ENCODE results near the gene NR2E1. TPM values are rescaled to one million over a fixed set of nuclear protein-coding genes. Genes with fewer than 3 reads are reported as not detected.
A peak's percentile ranks its signal among the peaks of the same experiment; 100 is the strongest.

NR2E1 gene
- total and polyA plus RNA-seq, 3 experiments from 2014 or later, result not detected

DNA sequence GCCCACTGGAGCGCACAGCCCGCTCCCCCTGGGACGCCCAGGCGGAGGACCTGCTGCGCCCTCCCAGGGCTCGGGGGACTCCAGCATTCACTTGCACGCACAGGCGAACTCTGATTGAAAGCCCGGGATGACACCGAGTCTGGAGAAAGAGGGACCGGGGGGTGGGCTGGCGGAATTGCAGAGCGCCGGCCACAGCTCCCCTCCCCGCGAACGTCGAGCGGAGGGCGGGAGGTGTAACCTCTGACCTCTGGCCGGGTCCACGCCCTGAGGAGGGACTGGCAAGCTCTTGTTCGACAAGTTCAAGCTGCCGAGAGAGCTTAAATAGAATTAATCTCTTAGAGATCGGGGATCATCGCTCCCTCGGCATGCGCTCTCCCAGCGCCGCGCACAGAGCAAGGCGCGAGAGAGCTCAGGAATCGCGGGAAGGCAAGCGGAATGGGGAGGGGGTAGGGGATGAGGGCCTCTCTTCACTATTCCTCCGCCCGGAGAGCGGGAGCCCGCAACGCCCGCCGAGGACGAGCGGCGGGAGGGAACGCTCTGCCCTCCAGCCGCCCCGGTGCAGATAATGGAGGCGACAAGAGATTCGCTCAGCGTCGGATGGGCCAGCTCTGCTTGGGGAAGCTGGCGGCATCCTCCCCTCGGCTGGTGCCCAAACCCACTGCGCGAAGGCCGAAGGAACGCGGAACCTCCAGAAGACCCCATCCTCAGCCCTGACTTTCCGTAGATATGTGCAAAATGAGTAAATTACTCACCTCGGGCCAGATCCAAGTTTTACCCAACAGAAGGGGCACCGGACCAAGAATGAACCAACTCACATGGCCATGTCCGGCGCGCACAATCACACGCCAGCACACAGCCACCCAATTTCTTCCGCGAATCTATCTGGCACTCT lies 761 bp upstream of the NR2E1 start:
- H3K4me1 ChIP-seq (ENCODE audit: insufficient read depth, low read length), result peaks cover 29% of the 10 kb centered on the region
- H3K27me3 Mint-ChIP-seq, result peaks cover 64 to 91% of the 10 kb centered on the region in 2 donors
- CTCF ChIA-PET, result no interaction called here
- no peak for DNase-seq
- H3K27ac ChIP-seq (ENCODE audit: low read depth, low read length), result no peak overlapping the region
- no peaks in the 10 kb centered on the region for H3K36me3 ChIP-seq (ENCODE audit: insufficient read depth, low read length)
- H3K27ac Mint-ChIP-seq, result peak overlapping the region in 1 of 8 donors; percentile 35
- no peak overlapping the region for H3K4me3 ChIP-seq (ENCODE audit: low read length)
- peaks cover 32 to 58% (median 43%) of the 10 kb centered on the region in 3 donors for H3K4me1 Mint-ChIP-seq
- no peaks in the 10 kb centered on the region for H3K9me3 ChIP-seq (ENCODE audit: low read length)
- no peaks in the 10 kb centered on the region for H3K36me3 Mint-ChIP-seq
- H3K9me3 Mint-ChIP-seq, result no peaks in the 10 kb centered on the region
- H3K4me3 Mint-ChIP-seq, result peak overlapping the region in 4 of 7 donors; percentile 1 to 54 (median 38)
- POLR2A ChIA-PET, result no interaction called here
- peaks cover 67% of the 10 kb centered on the region for H3K27me3 ChIP-seq (ENCODE audit: insufficient read depth, low read length, poor library complexity, severe bottlenecking)

DNA sequence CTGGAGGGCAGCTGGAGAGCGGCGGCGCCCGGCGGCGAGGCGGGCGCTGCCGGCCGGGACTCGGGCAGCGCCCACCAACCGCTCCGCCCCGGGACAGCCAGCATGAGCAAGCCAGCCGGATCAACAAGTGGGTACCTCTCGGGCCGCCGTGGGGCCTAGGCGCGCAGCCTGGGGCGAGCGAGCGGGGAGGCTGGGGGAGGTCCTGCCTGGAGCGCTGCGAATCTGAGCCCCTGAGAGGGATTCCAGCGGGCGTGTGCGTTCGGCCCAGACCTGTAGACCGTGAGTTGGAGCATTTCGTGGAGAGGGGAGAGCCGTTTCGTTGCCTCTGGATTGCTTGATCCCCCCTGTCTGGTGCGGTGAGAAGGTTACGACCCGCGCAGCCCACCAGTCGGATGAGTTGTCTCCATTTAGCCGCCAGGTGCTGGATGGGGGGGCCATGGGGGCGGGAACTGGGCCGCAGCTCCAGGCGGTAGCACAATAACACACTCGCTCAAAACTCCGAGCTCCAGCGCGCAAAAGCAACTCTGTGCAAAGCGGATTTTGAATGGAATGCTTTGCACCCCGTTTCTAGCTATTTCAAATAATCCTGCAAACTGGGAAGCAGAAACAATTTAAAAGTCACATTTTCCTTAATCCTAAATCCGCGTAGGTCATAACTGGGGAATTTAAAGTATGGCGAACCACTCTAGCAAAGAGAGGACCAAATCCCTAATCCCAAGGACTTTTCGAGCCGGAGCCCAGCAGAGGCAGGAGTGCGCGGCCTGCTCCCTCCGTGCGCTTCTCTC lies 1.0 kb downstream of the NR2E1 start:
- no peaks in the 10 kb centered on the region for H3K9me3 ChIP-seq (ENCODE audit: low read length)
- no peak overlapping the region for H3K27ac ChIP-seq (ENCODE audit: low read depth, low read length)
- H3K9me3 Mint-ChIP-seq, result no peaks in the 10 kb centered on the region
- H3K27ac Mint-ChIP-seq, result peak overlapping the region in 1 of 8 donors; percentile 23
- no peaks in the 10 kb centered on the region for H3K36me3 Mint-ChIP-seq
- POLR2A ChIA-PET, result no interaction called here
- peaks cover 67 to 89% of the 10 kb centered on the region in 2 donors for H3K27me3 Mint-ChIP-seq
- H3K4me3 ChIP-seq (ENCODE audit: low read length), result no peak overlapping the region
- no peaks in the 10 kb centered on the region for H3K36me3 ChIP-seq (ENCODE audit: insufficient read depth, low read length)
- peaks cover 29% of the 10 kb centered on the region for H3K4me1 ChIP-seq (ENCODE audit: insufficient read depth, low read length)
- H3K4me3 Mint-ChIP-seq, result peak overlapping the region in 6 of 7 donors; percentile 3 to 72 (median 58)
- peaks cover 75% of the 10 kb centered on the region for H3K27me3 ChIP-seq (ENCODE audit: insufficient read depth, low read length, poor library complexity, severe bottlenecking)
- no peak for DNase-seq
- CTCF ChIA-PET, result interaction anchor here (1.0 kb wide), 1 partner anchor 9 kb away, joined by 3 read pairs; no protein-coding TSS in a partner anchor
- peaks cover 39 to 67% (median 51%) of the 10 kb centered on the region in 3 donors for H3K4me1 Mint-ChIP-seq

DNA sequence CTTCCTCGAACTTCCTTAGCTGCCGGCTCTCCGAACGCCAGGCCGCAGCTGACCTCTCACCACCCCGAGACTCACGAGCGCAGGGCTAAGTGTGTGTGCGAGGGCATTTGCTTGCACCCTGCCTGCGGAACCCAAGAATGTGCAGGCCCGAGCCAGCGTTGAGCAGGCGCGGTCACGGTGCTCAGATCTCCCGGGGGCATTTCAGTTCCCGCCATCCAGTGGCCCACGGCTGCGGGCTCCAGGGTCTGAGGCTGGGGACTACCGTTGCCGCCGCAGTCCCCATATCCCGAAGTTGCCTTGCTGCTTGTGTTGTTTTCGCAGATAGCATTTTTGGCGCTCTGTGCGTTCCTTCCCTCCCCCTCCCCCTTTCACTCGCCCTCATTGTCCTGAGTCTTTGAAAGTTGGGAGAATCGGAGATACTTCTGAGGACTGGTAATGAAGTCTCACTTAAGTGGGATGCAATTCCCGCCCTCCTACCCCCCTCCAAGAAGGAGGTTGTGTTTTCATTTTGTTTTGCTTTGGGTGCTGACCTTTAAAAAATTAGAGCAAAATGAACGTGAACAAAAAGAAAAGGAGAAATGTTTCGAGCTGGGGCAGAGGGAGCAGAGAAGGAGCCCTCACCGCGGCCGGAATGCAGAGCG lies 1.7 kb downstream of the NR2E1 start:
- peak overlapping the region; percentile 24 to 79 (median 61) for H3K4me3 Mint-ChIP-seq
- H3K4me1 ChIP-seq (ENCODE audit: insufficient read depth, low read length), result peaks cover 29% of the 10 kb centered on the region

DNA sequence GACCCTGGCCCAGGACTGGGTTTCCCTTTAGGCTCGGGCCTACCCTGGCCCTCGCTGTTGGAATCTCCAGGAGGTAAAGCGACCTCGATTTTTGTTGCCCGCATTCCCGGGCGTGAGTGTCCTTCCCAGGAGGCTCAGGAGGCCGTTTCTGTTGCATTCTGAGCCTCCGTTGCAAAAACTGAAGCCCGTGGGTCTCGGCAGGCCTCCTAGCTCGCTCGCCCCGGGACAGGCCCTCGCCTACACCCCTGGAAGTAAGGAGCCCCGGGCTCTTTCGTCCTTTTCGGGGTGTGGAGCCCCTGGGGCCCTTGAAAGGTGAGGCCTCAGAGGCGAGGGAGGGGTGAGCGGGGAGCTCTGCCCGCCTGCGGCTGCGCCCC lies 2.3 kb downstream of the NR2E1 start:
- ChIA-PET POLR2A (no interaction called here), CTCF (no interaction called here)
- Mint-ChIP-seq H3K4me3 (peak overlapping the region in 5 of 7 donors; percentile 24 to 79 (median 61)), H3K4me1 (peaks cover 39 to 67% (median 51%) of the 10 kb centered on the region in 3 donors), H3K27ac (no peak overlapping the region), H3K27me3 (peaks cover 76 to 89% of the 10 kb centered on the region in 2 donors), H3K36me3 (no peaks in the 10 kb centered on the region), H3K9me3 (no peaks in the 10 kb centered on the region)
- H3K36me3 ChIP-seq (ENCODE audit: insufficient read depth, low read length), result no peaks in the 10 kb centered on the region
- H3K9me3 ChIP-seq (ENCODE audit: low read length), result no peaks in the 10 kb centered on the region
- DNase-seq, result no peak
- peaks cover 29% of the 10 kb centered on the region for H3K4me1 ChIP-seq (ENCODE audit: insufficient read depth, low read length)
- no peak overlapping the region for H3K27ac ChIP-seq (ENCODE audit: low read depth, low read length)
- peaks cover 81% of the 10 kb centered on the region for H3K27me3 ChIP-seq (ENCODE audit: insufficient read depth, low read length, poor library complexity, severe bottlenecking)
- H3K4me3 ChIP-seq (ENCODE audit: low read length), result no peak overlapping the region

More for the DNA sequence above, 1.7 kb downstream of the NR2E1 start:
- H3K9me3 ChIP-seq (ENCODE audit: low read length), result no peaks in the 10 kb centered on the region
- H3K9me3 Mint-ChIP-seq, result no peaks in the 10 kb centered on the region
- H3K27ac ChIP-seq (ENCODE audit: low read depth, low read length), result no peak overlapping the region
- H3K27ac Mint-ChIP-seq, result peak overlapping the region in 1 of 8 donors; percentile 23
- H3K36me3 ChIP-seq (ENCODE audit: insufficient read depth, low read length), result no peaks in the 10 kb centered on the region
- ChIA-PET CTCF (interaction anchor here (1.0 kb wide), 1 partner anchor 9 kb away, joined by 3 read pairs; no protein-coding TSS in a partner anchor), POLR2A (no interaction called here)
- H3K27me3 ChIP-seq (ENCODE audit: insufficient read depth, low read length, poor library complexity, severe bottlenecking), result peaks cover 81% of the 10 kb centered on the region
- H3K27me3 Mint-ChIP-seq, result peaks cover 71 to 89% of the 10 kb centered on the region in 2 donors
- H3K4me1 Mint-ChIP-seq, result peaks cover 39 to 67% (median 51%) of the 10 kb centered on the region in 3 donors
- H3K36me3 Mint-ChIP-seq, result no peaks in the 10 kb centered on the region
- no peak overlapping the region for H3K4me3 ChIP-seq (ENCODE audit: low read length)
- DNase-seq, result no peak

DNA sequence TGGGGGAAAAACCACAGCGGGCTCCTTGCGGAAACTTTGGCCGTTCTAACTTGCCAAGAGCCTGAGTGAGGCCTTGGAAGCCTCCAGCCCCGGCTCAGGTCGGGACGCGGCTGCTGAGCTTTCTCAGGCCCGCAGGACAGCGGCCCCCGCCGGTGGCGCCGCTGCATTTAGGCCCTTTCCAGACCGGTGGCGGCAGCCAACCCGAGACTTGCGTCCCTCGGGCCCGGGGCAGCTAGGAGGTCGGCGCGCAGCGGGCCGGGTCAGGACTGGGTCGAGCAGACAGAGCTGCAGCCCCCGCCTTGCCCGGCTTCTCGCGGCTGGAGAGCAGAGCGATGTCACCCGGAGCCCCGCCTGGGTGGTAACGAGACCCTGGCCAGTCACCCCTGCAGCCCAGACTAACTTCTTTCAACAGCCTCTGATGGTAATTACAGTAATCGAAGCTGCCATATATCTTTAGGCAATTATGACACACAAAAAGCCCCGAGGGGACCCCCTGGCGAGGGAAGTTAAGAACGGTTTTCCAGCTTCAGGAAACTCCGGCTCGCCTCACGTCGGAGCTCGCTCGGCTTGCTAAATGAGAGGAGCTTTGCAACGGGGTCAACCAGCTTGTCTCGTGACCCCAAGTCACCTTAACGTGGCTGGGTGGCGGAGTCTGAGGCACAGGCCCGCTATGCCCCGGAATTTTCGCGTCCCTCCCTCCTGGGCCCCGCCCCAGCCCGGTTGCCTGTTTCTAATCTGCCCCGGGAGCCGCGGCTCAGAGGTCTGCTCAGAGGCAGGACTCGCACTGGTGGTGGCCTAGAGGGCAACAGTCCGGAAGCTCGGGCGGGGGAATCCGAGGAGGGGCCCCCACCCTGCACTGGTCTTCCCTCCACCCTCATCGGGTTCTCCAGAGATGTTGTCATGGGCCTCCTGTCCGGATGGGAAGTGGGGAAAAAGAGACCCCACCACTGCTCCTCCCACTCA lies 3.0 kb downstream of the NR2E1 start:
- Mint-ChIP-seq H3K9me3 (no peaks in the 10 kb centered on the region), H3K36me3 (no peaks in the 10 kb centered on the region), H3K27me3 (peaks cover 76 to 87% of the 10 kb centered on the region in 2 donors), H3K4me1 (peaks cover 37 to 63% (median 49%) of the 10 kb centered on the region in 3 donors), H3K27ac (no peak overlapping the region), H3K4me3 (peak overlapping the region; percentile 60 to 78 (median 65))
- H3K4me1 ChIP-seq (ENCODE audit: insufficient read depth, low read length), result peaks cover 29% of the 10 kb centered on the region
- ChIA-PET POLR2A (no interaction called here), CTCF (no interaction called here)
- peaks cover 75% of the 10 kb centered on the region for H3K27me3 ChIP-seq (ENCODE audit: insufficient read depth, low read length, poor library complexity, severe bottlenecking)
- H3K36me3 ChIP-seq (ENCODE audit: insufficient read depth, low read length), result no peaks in the 10 kb centered on the region
- no peak overlapping the region for H3K27ac ChIP-seq (ENCODE audit: low read depth, low read length)
- no peak for DNase-seq
- H3K4me3 ChIP-seq (ENCODE audit: low read length), result peak overlapping the region; percentile 32
- no peaks in the 10 kb centered on the region for H3K9me3 ChIP-seq (ENCODE audit: low read length)

DNA sequence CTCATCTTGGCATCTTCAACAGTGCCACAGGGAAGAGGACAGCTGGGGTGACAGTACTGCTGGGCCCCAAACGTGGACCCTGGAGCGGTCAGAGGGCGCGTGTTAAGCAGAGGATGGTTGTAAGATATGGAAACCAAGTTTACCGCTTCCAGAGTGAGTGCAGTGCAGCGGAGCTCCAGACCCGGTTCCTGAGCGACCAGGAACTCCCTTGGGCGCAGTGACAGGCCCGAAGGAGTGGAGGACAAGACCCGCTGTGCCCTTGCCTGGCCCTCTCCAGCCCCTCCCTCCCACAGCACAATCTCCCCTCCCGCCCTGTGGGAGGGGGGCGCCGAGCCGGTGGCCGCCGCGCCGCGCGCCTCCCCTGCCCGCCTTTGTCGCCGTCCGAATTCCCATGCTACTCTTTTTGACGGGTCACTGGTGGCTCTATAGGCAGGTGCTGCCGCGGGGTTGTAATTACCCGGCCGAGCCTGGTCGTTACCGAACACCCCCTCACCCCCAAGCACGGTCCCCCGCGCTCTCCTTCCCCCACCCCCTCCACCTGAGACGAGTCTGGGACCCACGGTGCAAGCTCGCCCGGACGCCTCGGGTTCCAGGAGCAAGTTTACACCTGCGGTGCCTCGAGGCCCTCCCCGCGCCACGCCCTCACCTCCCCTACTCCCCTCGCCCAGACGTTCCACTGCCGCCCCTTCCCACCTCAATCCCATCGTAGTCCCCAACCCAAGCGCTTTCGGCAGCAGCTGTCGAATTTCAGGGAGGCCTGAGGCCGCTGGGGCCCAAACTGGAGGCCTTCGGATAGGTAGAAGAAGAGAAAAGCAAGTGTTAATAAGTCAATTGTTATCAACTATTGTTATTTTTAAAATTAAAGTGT lies 3.9 kb downstream of the NR2E1 start:
- Mint-ChIP-seq H3K4me3 (peak overlapping the region; percentile 60 to 78 (median 65)), H3K27ac (no peak overlapping the region), H3K4me1 (peaks cover 36 to 60% (median 42%) of the 10 kb centered on the region in 3 donors), H3K27me3 (peaks cover 67 to 83% of the 10 kb centered on the region in 2 donors), H3K9me3 (no peaks in the 10 kb centered on the region), H3K36me3 (no peaks in the 10 kb centered on the region)
- Histone ChIP-seq H3K27ac (ENCODE audit: low read depth, low read length) (no peak overlapping the region), H3K4me3 (ENCODE audit: low read length) (peak overlapping the region; percentile 32), H3K27me3 (ENCODE audit: insufficient read depth, low read length, poor library complexity, severe bottlenecking) (peaks cover 79% of the 10 kb centered on the region), H3K36me3 (ENCODE audit: insufficient read depth, low read length) (no peaks in the 10 kb centered on the region), H3K4me1 (ENCODE audit: insufficient read depth, low read length) (peaks cover 29% of the 10 kb centered on the region), H3K9me3 (ENCODE audit: low read length) (no peaks in the 10 kb centered on the region)
- CTCF ChIA-PET, result no interaction called here
- POLR2A ChIA-PET, result no interaction called here
- DNase-seq, result no peak

All from CD8-positive, alpha-beta memory T cell (primary cell).